Left lung (tissue), 10 donors: ENCODE results near the gene DLGAP4. TPM values are rescaled to one million over a fixed set of nuclear protein-coding genes. Genes with fewer than 3 reads are reported as not detected.
"Not testable (repeated sequence)": the region's sequence is repeated elsewhere in the genome, so short reads cannot be mapped to it uniquely, and the experiment has no call there.

Source experiments
- ATAC-seq: fragments of 200-7000 bp; cut with Tn5 transposase; one replicate; pipeline ENCODE4 v1.9.1; 2020; ENCODE audit warnings: moderate library complexity
- DNase-seq, 4 donors: peaks; one replicate each; pipeline ENCODE4 v3.0.0-alpha.2; 2013 to 2020
- H3K27ac ChIP-seq, 2 donors: fragments of 200-600 bp; sonication (generic) in 1 of 2; one replicate each; pipeline versions ENCODE4 v1.5.0 to v1.8.0; 2020 to 2021
- H3K27me3 ChIP-seq, 2 donors: fragments of 200-600 bp; sonication (generic) in 1 of 2; one replicate each; pipeline versions ENCODE4 v1.5.0 to v1.8.0; 2020 to 2021
- H3K36me3 ChIP-seq, 2 donors: fragments of 200-600 bp; sonication (generic) in 1 of 2; one replicate each; pipeline versions ENCODE4 v1.5.0 to v1.8.0; 2020 to 2021
- H3K4me1 ChIP-seq, 2 donors: fragments of 200-600 bp; one replicate each; pipeline ENCODE4 v1.8.0; 2021
- H3K4me3 ChIP-seq, 2 donors: fragments of 200-600 bp; sonication (generic) in 1 of 2; one replicate each; pipeline versions ENCODE4 v1.5.0 to v1.8.0; 2020 to 2021; ENCODE audit warnings: mild to moderate bottlenecking in 1 of 2
- H3K9me3 ChIP-seq, 2 donors: fragments of 200-600 bp; sonication (generic) in 1 of 2; one replicate each; pipeline versions ENCODE4 v1.5.0 to v1.8.0; 2020 to 2021
- intact Hi-C, 2 donors: fragments of 100-400 bp; cut with DNase I; formaldehyde crosslinking; loops; one replicate each; pipeline versions ENCODE4 v1.11.2 to v1.14.2; 2022
- polyA plus RNA-seq, 6 donors: library from polyadenylated mRNA; unstranded; fragments of 120-200 nt; gene quantifications; one replicate each; pipeline ENCODE4 v1.2.1, GENCODE V29; 2013; ENCODE audit not compliant: insufficient read length in 6 of 6
- total RNA-seq, 2 donors: library from RNA; stranded (reverse); fragmentation: NEBNext Ultra II Directional; extraction: Animal tissue kit (Norgen Biotek cat#: 25700); gene quantifications; one replicate each; pipeline ENCODE4 v1.2.1, GENCODE V29; 2021
- TF ChIP-seq, protein P1 (sequence below), 2 donors: fragments of 200-600 bp; sonication (generic) in 1 of 2; IDR thresholded peaks; one replicate each; pipeline versions ENCODE4 v1.5.0 to v1.8.0; 2021; ENCODE audit warnings: antibody characterized with exemption in 2 of 2
- donor health status: DM: no; HTN: yes; CAD: no.
- donor health status: DM: no; HTN: no; CAD: no.

DLGAP4 gene
- total and polyA plus RNA-seq, 8 donors: 53.5 to 84.3 (median 72.1) TPM

DNA sequence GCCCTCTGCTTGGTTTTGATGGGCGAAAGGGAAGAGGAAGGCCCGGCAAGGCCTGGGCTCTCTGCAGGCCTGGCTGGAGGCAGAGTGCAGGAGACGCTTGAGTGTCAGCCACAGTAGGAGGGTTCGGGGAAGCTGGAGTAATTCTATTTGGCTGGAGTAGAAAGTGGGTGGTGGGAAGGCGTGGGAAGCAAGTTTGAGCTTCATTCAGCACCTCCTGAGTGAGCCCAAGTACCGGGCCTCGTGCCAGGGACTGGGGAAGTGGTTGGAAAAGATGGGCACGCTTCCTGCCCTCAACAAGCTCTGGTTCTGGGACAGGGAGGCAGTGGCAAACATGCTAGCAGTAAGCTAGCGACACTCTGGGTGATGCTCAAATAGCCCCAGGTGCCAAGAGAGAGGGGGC lies 72.5 kb downstream of the DLGAP4 start:
- intact Hi-C loops: no loop called here
- Histone ChIP-seq H3K4me1 (no peaks in the 10 kb centered on the region), H3K4me3 (no peak overlapping the region), H3K27ac (no peak overlapping the region), H3K36me3 (no peaks in the 10 kb centered on the region), H3K27me3 (peaks cover 0 to 53% of the 10 kb centered on the region in 2 donors), H3K9me3 (no peaks in the 10 kb centered on the region)
- ATAC-seq: no peak
- TF ChIP-seq, protein P1, sequence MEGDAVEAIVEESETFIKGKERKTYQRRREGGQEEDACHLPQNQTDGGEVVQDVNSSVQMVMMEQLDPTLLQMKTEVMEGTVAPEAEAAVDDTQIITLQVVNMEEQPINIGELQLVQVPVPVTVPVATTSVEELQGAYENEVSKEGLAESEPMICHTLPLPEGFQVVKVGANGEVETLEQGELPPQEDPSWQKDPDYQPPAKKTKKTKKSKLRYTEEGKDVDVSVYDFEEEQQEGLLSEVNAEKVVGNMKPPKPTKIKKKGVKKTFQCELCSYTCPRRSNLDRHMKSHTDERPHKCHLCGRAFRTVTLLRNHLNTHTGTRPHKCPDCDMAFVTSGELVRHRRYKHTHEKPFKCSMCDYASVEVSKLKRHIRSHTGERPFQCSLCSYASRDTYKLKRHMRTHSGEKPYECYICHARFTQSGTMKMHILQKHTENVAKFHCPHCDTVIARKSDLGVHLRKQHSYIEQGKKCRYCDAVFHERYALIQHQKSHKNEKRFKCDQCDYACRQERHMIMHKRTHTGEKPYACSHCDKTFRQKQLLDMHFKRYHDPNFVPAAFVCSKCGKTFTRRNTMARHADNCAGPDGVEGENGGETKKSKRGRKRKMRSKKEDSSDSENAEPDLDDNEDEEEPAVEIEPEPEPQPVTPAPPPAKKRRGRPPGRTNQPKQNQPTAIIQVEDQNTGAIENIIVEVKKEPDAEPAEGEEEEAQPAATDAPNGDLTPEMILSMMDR (IDR thresholded peaks at IDR 0.05): no peak
- DNase-seq: no peak

DNA sequence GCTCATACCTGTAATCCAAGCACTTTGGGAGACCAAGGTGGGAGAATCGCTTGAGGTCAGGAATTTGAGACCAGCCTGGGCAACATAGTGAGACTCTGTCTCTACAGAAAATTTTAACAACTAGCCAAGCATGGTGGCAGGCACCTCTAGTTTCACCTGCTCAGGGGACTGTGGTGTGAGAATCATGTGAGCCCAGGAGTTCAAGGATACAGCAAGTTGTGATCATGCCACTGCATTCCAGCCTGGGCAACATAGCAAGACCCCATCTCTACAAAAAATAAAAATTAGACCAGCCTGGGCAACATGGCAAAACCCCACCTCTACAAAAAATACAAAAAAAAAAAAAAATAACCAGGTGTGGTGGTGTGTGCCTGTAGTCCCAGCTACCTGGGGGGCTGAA lies 73.8 kb downstream of the DLGAP4 start:
- H3K4me3 ChIP-seq, DNase-seq, H3K9me3 ChIP-seq, intact Hi-C loops, H3K27ac ChIP-seq, H3K4me1 ChIP-seq, H3K36me3 ChIP-seq, ATAC-seq: not testable (repeated sequence)
- H3K27me3 ChIP-seq: peaks cover 0 to 44% of the 10 kb centered on the region in 2 donors

DNA sequence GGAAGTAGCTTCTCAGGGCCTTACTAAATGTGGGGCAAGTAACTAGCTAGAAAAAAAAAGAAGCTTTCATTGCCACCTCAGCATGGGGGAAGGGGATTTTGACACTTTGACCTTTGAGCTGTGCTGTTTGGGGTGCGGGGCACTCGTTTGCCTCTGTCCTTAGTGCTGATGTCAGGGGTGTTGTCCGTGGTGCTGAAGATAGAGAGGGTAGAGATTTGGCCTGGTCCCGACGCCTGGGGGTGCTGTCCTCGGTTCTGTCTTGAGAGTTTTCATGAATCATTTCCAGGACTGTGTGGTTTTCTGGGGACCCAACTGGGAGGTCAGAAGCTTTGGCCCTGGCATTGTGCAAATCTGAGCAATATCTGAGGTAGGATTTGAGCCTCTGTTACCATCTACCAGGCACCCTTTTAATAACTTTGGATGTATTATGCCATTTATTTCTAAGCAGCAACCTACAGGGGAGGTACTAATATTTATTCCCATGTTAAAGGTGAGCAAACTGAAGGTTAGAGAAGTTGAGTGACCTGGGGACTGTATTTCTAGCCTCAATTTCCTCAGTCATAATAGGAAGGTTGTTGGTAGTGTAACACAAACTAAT lies 78.0 kb downstream of the DLGAP4 start:
- ATAC-seq (peak; percentile 79), DNase-seq (peak in 2 of 4 donors; percentile 25 to 36)
- no peak overlapping the region for H3K4me3 ChIP-seq
- no peaks in the 10 kb centered on the region for H3K9me3 ChIP-seq
- TF ChIP-seq, protein P1 (IDR thresholded peaks at IDR 0.05): no peak
- intact Hi-C loops: no loop called here
- peaks cover 0 to 18% of the 10 kb centered on the region in 2 donors for H3K27me3 ChIP-seq
- no peaks in the 10 kb centered on the region for H3K4me1 ChIP-seq
- no peak overlapping the region for H3K27ac ChIP-seq
- no peaks in the 10 kb centered on the region for H3K36me3 ChIP-seq

DNA sequence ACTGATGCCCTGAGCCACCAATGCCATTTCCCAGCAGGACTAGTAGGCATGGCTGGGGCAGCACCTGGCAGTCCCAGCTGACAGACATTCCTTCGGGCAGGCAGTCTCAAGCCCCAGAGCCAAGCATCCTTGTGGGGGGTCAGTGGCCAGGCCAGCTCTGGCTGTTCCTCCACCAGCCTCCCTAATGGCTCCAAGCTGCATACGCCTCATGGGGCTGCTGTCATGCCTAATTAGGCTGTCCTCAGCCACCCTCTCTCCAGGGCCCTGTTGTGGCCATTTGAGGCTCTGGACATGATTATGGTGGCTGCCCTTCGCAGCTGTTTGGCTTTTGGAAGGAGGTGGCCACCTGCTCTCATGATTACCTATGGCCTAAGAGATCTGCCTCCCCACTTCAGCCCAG lies 79.4 kb downstream of the DLGAP4 start:
- H3K4me1 ChIP-seq: no peaks in the 10 kb centered on the region
- TF ChIP-seq, protein P1 (IDR thresholded peaks at IDR 0.05): no peak
- DNase-seq: no peak
- no peak for ATAC-seq
- no peaks in the 10 kb centered on the region for H3K9me3 ChIP-seq
- intact Hi-C loops: no loop called here
- H3K27ac ChIP-seq: no peak overlapping the region
- H3K27me3 ChIP-seq: peaks cover 0 to 7% of the 10 kb centered on the region in 2 donors
- H3K36me3 ChIP-seq: no peaks in the 10 kb centered on the region
- no peak overlapping the region for H3K4me3 ChIP-seq

DNA sequence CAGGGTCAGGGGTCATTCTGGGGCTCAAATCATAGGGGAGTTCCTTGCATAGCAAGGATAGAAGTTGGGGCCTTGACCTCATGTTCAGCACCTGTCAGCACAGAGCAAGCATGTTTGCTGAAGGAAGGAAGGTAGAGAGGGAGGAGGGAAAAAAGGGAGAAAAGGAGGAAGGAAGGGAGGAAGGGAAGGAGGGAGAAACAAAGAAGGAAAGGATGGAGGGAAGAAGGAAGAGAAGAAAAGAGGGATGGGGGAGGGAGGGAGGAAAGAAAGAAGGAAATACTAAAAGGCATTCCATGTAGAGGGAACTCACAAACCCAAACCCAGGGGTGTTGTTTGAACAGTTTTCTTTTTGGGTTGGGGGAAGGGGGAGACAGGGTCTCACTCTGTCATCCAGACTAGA lies 80.1 kb downstream of the DLGAP4 start:
- intact Hi-C loops: no loop called here
- no peaks in the 10 kb centered on the region for H3K9me3 ChIP-seq
- no peaks in the 10 kb centered on the region for H3K36me3 ChIP-seq
- DNase-seq (no peak), ATAC-seq (no peak)
- H3K4me3 ChIP-seq: no peak overlapping the region
- no peak overlapping the region for H3K27ac ChIP-seq
- H3K27me3 ChIP-seq: peaks cover 0 to 7% of the 10 kb centered on the region in 2 donors
- H3K4me1 ChIP-seq: no peaks in the 10 kb centered on the region
- TF ChIP-seq, protein P1 (IDR thresholded peaks at IDR 0.05): no peak

DNA sequence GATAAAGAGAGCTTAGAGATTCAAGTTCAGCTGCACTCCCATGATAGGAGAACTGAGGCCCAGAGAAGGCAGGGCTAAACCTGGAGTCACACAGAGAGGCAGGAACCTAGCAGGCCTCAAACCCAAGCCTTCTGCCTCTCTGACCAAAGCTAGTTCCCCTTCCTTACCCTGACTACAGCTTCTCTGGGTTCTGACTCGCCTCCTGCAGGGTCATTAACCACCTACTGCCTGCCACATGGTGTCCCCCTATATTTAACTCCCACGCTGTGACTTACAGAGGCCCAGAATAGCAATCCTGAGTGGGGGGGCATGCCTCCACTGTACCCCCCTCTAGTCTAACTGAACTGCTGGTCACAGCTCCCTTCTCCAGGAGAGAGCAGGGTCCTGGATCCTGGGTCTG lies 84.1 kb downstream of the DLGAP4 start:
- ATAC-seq (no peak), DNase-seq (no peak)
- Histone ChIP-seq H3K9me3 (no peaks in the 10 kb centered on the region), H3K4me3 (no peak overlapping the region), H3K27me3 (peaks cover 0 to 21% of the 10 kb centered on the region in 2 donors), H3K36me3 (no peaks in the 10 kb centered on the region), H3K27ac (no peak overlapping the region), H3K4me1 (no peaks in the 10 kb centered on the region)
- TF ChIP-seq, protein P1 (IDR thresholded peaks at IDR 0.05): no peak
- intact Hi-C loops: no loop called here
